OCI-LY7 (cell line): ENCODE data around the gene SHISA4. TPM values are rescaled to one million over a fixed set of nuclear protein-coding genes. Genes with fewer than 3 reads are reported as not detected.

Experiments used
- BruUV-seq: library from RNA; stranded (reverse); fragments of 400-500 nt; replicated peaks from 2 replicates; lab custom pipeline; 2021; lab: Mats Ljungman, UMichigan
- CTCF ChIA-PET: fragments of 300-600 bp; sonication (Branson Sonifier 250); formaldehyde crosslinking; loops from one replicate; lab custom pipeline; 2022; ENCODE audit warnings: antibody characterized with exemption; ENCODE audit not compliant: unreplicated experiment; lab: Charles Lee
- POLR2A ChIA-PET: fragments of 300-600 bp; sonication (Branson Sonifier 250); formaldehyde crosslinking; loops from one replicate; lab custom pipeline; 2022; ENCODE audit warnings: antibody characterized with exemption; lab: Charles Lee
- DNase-seq: peaks from one replicate; pipeline ENCODE4 v3.0.0-alpha.2; 2015; ENCODE audit warnings: low spot score
- H2AFZ ChIP-seq: fragments of 200-600 bp; sonication (generic), shearing (Covaris generic); 2 replicates; pipeline ENCODE4 v1.6.1; 2014; ENCODE audit warnings: mild to moderate bottlenecking, antibody characterized with exemption, low read length, moderate library complexity
- H3K27ac ChIP-seq: fragments of 200-600 bp; sonication (generic); 2 replicates; pipeline ENCODE4 v1.5.1; 2014; ENCODE audit warnings: mixed run types, low read depth, mild to moderate bottlenecking, moderate library complexity, low read length, inconsistent platforms; ENCODE audit not compliant: poor library complexity, severe bottlenecking
- H3K36me3 ChIP-seq: fragments of 200-600 bp; sonication (generic); 2 replicates; pipeline ENCODE4 v1.6.1; 2014; ENCODE audit warnings: mild to moderate bottlenecking, antibody characterized with exemption, low read length, moderate library complexity, mixed read lengths; ENCODE audit not compliant: insufficient read depth
- H3K4me1 ChIP-seq: fragments of 200-600 bp; sonication (generic); 2 replicates; pipeline ENCODE4 v1.5.1; 2014; ENCODE audit warnings: mild to moderate bottlenecking, low read length; ENCODE audit not compliant: insufficient read depth, poor library complexity, severe bottlenecking
- H3K4me2 ChIP-seq: fragments of 200-600 bp; sonication (generic); 2 replicates; pipeline ENCODE4 v1.6.1; 2014; ENCODE audit warnings: mild to moderate bottlenecking, low read length
- H3K4me3 ChIP-seq: fragments of 200-600 bp; sonication (generic); 2 replicates; pipeline ENCODE4 v1.5.1; 2014; ENCODE audit warnings: mild to moderate bottlenecking, low read depth, low read length; ENCODE audit not compliant: poor library complexity, severe bottlenecking
- H3K79me2 ChIP-seq: fragments of 200-600 bp; sonication (generic); 2 replicates; pipeline ENCODE4 v1.6.1; 2016; ENCODE audit warnings: low read depth, mild to moderate bottlenecking, low read length, moderate library complexity, mixed read lengths; ENCODE audit not compliant: insufficient read depth
- H3K9me2 ChIP-seq: fragments of 200-600 bp; sonication (generic); 2 replicates; pipeline ENCODE4 v1.6.1; 2016; ENCODE audit warnings: mild to moderate bottlenecking, low read length, mixed read lengths; ENCODE audit not compliant: insufficient read depth
- H3K9me3 ChIP-seq: fragments of 200-600 bp; sonication (generic); 2 replicates; pipeline ENCODE4 v1.6.1; 2014; ENCODE audit warnings: mild to moderate bottlenecking, mixed run types, low read length, mixed read lengths
- H4K20me1 ChIP-seq: fragments of 200-600 bp; sonication (generic); 2 replicates; pipeline ENCODE4 v1.6.1; 2014; ENCODE audit warnings: mild to moderate bottlenecking, antibody characterized with exemption, low read length, moderate library complexity, mixed read lengths; ENCODE audit not compliant: insufficient read depth
- EZH2phosphoT487 ChIP-seq: fragments of 200-600 bp; sonication (generic); IDR thresholded peaks from 2 replicates; pipeline ENCODE4 v1.6.1; 2018; ENCODE audit warnings: low read depth, borderline replicate concordance, mild to moderate bottlenecking, mixed run types, antibody characterized with exemption, low read length, moderate library complexity, mixed read lengths
- intact Hi-C: fragments of 100-400 bp; cut with micrococcal nuclease; formaldehyde crosslinking; loops from one replicate; pipeline ENCODE4 v1.10.0; 2022; ENCODE audit not compliant: unreplicated experiment
- microRNA-seq: library from miRNA; unstranded; fragments of <30 nt; microRNA quantifications from one replicate; pipeline ENCODE4 v1.2.0, GENCODE V29; 2022; ENCODE audit warnings: borderline replicate concordance
- small RNA-seq: library from RNA; depleted of rRNA; stranded (forward); fragments of <200 nt; gene quantifications from one replicate; pipeline ENCODE3, GENCODE V24; 2014
- total RNA-seq, 2 experiments: library from RNA; depleted of rRNA in 1 of 2; stranded (reverse); fragments of >200 nt in 1 of 2; shearing (Covaris generic) in 1 of 2; gene quantifications; 2 replicates each; pipeline ENCODE4 v1.2.3, GENCODE V29; 2014 to 2022
- TF ChIP-seq, protein P1 (sequence below): fragments of 200-600 bp; sonication (generic); conservative IDR thresholded peaks from 2 replicates; pipeline ENCODE4 v1.5.1; 2014; ENCODE audit warnings: mild to moderate bottlenecking, antibody characterized with exemption, low read length, moderate library complexity, mixed read lengths

The SHISA4 gene
- total RNA-seq, 2 experiments from 2014 or later: not detected

DNA sequence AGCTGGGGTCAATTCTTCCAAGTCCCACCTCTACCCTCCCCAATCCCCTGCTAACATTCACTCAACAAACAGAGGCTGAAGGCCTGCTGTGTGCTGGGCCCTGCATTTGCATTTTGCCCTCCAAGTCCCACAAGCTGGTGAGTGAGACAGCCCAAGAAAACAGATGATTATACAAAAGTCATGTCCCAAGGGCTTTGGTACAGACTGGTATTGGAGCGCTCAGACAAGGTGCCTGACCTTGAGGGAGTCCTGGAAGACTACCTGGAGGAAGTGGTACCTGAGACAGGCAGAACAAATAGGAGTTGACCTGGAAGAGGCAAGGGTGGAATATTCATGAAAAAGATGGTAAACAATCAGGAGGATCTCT is 53.4 kb downstream of the SHISA4 start:
- no peaks in the 10 kb centered on the region for H3K36me3 ChIP-seq
- ChIA-PET CTCF (no interaction called here), POLR2A (interaction anchor here (0.6 kb wide), 1 partner anchor 22 kb away, joined by 15 read pairs; no protein-coding TSS in a partner anchor)
- DNase-seq: no peak
- H3K9me3 ChIP-seq: no peaks in the 10 kb centered on the region
- H3K4me3 ChIP-seq: no peak overlapping the region
- H3K27ac ChIP-seq: no peak overlapping the region
- no peak overlapping the region for H2AFZ ChIP-seq
- intact Hi-C loops: no loop called here
- H3K4me1 ChIP-seq: no peaks in the 10 kb centered on the region
- H4K20me1 ChIP-seq: no peaks in the 10 kb centered on the region
- no peaks in the 10 kb centered on the region for H3K9me2 ChIP-seq
- no peak overlapping the region for H3K4me2 ChIP-seq
- TF ChIP-seq, protein P1, sequence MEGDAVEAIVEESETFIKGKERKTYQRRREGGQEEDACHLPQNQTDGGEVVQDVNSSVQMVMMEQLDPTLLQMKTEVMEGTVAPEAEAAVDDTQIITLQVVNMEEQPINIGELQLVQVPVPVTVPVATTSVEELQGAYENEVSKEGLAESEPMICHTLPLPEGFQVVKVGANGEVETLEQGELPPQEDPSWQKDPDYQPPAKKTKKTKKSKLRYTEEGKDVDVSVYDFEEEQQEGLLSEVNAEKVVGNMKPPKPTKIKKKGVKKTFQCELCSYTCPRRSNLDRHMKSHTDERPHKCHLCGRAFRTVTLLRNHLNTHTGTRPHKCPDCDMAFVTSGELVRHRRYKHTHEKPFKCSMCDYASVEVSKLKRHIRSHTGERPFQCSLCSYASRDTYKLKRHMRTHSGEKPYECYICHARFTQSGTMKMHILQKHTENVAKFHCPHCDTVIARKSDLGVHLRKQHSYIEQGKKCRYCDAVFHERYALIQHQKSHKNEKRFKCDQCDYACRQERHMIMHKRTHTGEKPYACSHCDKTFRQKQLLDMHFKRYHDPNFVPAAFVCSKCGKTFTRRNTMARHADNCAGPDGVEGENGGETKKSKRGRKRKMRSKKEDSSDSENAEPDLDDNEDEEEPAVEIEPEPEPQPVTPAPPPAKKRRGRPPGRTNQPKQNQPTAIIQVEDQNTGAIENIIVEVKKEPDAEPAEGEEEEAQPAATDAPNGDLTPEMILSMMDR: no peak
- TF ChIP-seq EZH2phosphoT487: no peak
- no peaks in the 10 kb centered on the region for H3K79me2 ChIP-seq
- BruUV-seq: no TSS peak

Small RNA genes lying within 50 kb of the gene (microRNA-seq; reads per million reads assigned to microRNA genes)
- gene MIR6739: not detected

Small RNA genes lying within 50 kb of the gene (small RNA-seq; reads per million reads assigned to genes)
- not detected for gene MIR6739

Other genes starting within 250 kb of the SHISA4 start
- 47.2 and 53.3 TPM in 2 replicates for gene IPO9, start 59.7 kb upstream of the SHISA4 start, total RNA-seq (2014; rRNA removed; shearing (Covaris generic))
- gene IPO9, start 59.7 kb upstream of the SHISA4 start, total RNA-seq (2022): 67.9 and 72.5 TPM in 2 replicates
- gene LMOD1, start 57.6 kb downstream of the SHISA4 start, total RNA-seq (2014; rRNA removed; shearing (Covaris generic)): not detected in 2 replicates
- gene LMOD1, start 57.6 kb downstream of the SHISA4 start, total RNA-seq (2022): not detected in 2 replicates
- 41.2 and 43.8 TPM in 2 replicates for gene TIMM17A, start 66.6 kb downstream of the SHISA4 start, total RNA-seq (2014; rRNA removed; shearing (Covaris generic))
- gene TIMM17A, start 66.6 kb downstream of the SHISA4 start, total RNA-seq (2022): 55.6 and 67.2 TPM in 2 replicates
- gene RNPEP, start 93.8 kb downstream of the SHISA4 start, total RNA-seq (2014; rRNA removed; shearing (Covaris generic)): 14.7 and 22.7 TPM in 2 replicates
- gene RNPEP, start 93.8 kb downstream of the SHISA4 start, total RNA-seq (2022): 50.9 and 52.1 TPM in 2 replicates
- gene ELF3, start 121.7 kb downstream of the SHISA4 start, total RNA-seq (2014; rRNA removed; shearing (Covaris generic)): 0.09 TPM in 1 of 2 replicates, not detected in the other
- gene ELF3, start 121.7 kb downstream of the SHISA4 start, total RNA-seq (2022): 0.18 and 0.44 TPM in 2 replicates
- gene GPR37L1, start 234.0 kb downstream of the SHISA4 start, total RNA-seq (2014; rRNA removed; shearing (Covaris generic)): 0.03 TPM in 1 of 2 replicates, not detected in the other
- gene GPR37L1, start 234.0 kb downstream of the SHISA4 start, total RNA-seq (2022): not detected in 2 replicates